ENCODE data around the gene WDR74. TPM values are rescaled to one million over a fixed set of nuclear protein-coding genes. Genes with fewer than 3 reads are reported as not detected.
"Not testable (repeated sequence)": the region's sequence is repeated elsewhere in the genome, so short reads cannot be mapped to it uniquely, and the experiment has no call there.

The WDR74 gene
- total RNA-seq, 4 donors from 2014 or later, result 66.4 to 133 (median 87.0) TPM

GRCh38 chr11:62860835-62861563, 21.6 kb upstream of the WDR74 start:
- H3K9me3 ChIP-seq, result no peaks in the 10 kb centered on the region
- intact Hi-C loops (cut with DNase I; ENCODE audit: low total_unique reads) (no loop called here), in situ Hi-C loops (cut with MboI; ENCODE audit: low sequenced_read_pairs in 4 of 4) (loop anchor here (5.0 to 25.0 kb wide), 3 partner anchors 74 to 474 kb away; partner anchors contain the start of gene TMEM179B (in 4 of the 4))
- H3K27ac ChIP-seq, result no peak overlapping the region
- H3K4me3 ChIP-seq, result no peak overlapping the region
- H3K4me1 ChIP-seq, result peaks cover 0 to 7% of the 10 kb centered on the region in 2 donors
- no peaks in the 10 kb centered on the region for H3K36me3 ChIP-seq
- ATAC-seq, result no peak
- TF ChIP-seq POLR2A (IDR thresholded peaks at IDR 0.05) (no peak), CTCF (IDR thresholded peaks at IDR 0.05 in 4 of 5, conservative IDR thresholded peaks at IDR 0.05 in 1 of 5) (no peak)
- DNase-seq, result no peak
- no peaks in the 10 kb centered on the region for H3K27me3 ChIP-seq

- not testable (repeated sequence) for H3K4me3 ChIP-seq, H3K9me3 ChIP-seq, H3K27ac ChIP-seq, ATAC-seq, H3K36me3 ChIP-seq, H3K27me3 ChIP-seq, DNase-seq
- intact Hi-C loops (cut with DNase I; ENCODE audit: low total_unique reads) (loop anchor here (5.0 kb wide), 2 partner anchors 87 to 132 kb away; partner anchors contain the start of genes HNRNPUL2, TAF6L and TTC9C), in situ Hi-C loops (cut with MboI; ENCODE audit: low sequenced_read_pairs in 4 of 4) (loop anchor here (25.0 kb wide), 1 partner anchor 472 kb away; no protein-coding TSS in a partner anchor)
- H3K4me1 ChIP-seq, result peaks cover 9 to 12% of the 10 kb centered on the region in 2 donors
These were observed 19.9 kb upstream of the WDR74 start for GRCh38 chr11:62859281-62859703.

GRCh38 chr11:62858201-62858600, 18.8 kb upstream of the WDR74 start:
- TF ChIP-seq CTCF (IDR thresholded peaks at IDR 0.05 in 4 of 5, conservative IDR thresholded peaks at IDR 0.05 in 1 of 5), result no peak
- TF ChIP-seq POLR2A (IDR thresholded peaks at IDR 0.05), result no peak
- H3K27ac ChIP-seq, result no peak overlapping the region
- intact Hi-C loops (cut with DNase I; ENCODE audit: low total_unique reads), result loop anchor here (5.0 kb wide), 2 partner anchors 86 to 131 kb away; partner anchors contain the start of genes HNRNPUL2, TAF6L and TTC9C
- H3K4me3 ChIP-seq, result no peak overlapping the region
- in situ Hi-C loops (cut with MboI; ENCODE audit: low sequenced_read_pairs in 4 of 4), result loop anchor here (25.0 kb wide), 1 partner anchor 471 kb away; no protein-coding TSS in a partner anchor
- H3K36me3 ChIP-seq, result peaks cover 0 to 16% of the 10 kb centered on the region in 2 donors
- DNase-seq (no peak), ATAC-seq (no peak)
- peaks cover 20 to 21% of the 10 kb centered on the region in 2 donors for H3K4me1 ChIP-seq
- no peaks in the 10 kb centered on the region for H3K9me3 ChIP-seq
- no peaks in the 10 kb centered on the region for H3K27me3 ChIP-seq

GRCh38 chr11:62857541-62857982, 18.2 kb upstream of the WDR74 start:
- Histone ChIP-seq H3K27me3 (no peaks in the 10 kb centered on the region), H3K9me3 (no peaks in the 10 kb centered on the region), H3K4me3 (no peak overlapping the region), H3K27ac (no peak overlapping the region), H3K36me3 (peaks cover 0 to 23% of the 10 kb centered on the region in 2 donors), H3K4me1 (peaks cover 20 to 21% of the 10 kb centered on the region in 2 donors)
- intact Hi-C loops (cut with DNase I; ENCODE audit: low total_unique reads), result loop anchor here (5.0 kb wide), 2 partner anchors 85 to 130 kb away; partner anchors contain the start of genes HNRNPUL2, TAF6L and TTC9C
- ATAC-seq (no peak), DNase-seq (no peak)
- TF ChIP-seq CTCF (IDR thresholded peaks at IDR 0.05 in 4 of 5, conservative IDR thresholded peaks at IDR 0.05 in 1 of 5) (no peak), POLR2A (IDR thresholded peaks at IDR 0.05) (no peak)
- in situ Hi-C loops (cut with MboI; ENCODE audit: low sequenced_read_pairs in 4 of 4), result loop anchor here (25.0 kb wide), 1 partner anchor 470 kb away; no protein-coding TSS in a partner anchor

- no peaks in the 10 kb centered on the region for H3K27me3 ChIP-seq
- peak overlapping the region; percentile 80 to 88 (median 85) for H3K27ac ChIP-seq
- intact Hi-C loops (cut with DNase I; ENCODE audit: low total_unique reads) (loop anchor here (5.0 kb wide), 2 partner anchors 84 to 129 kb away; partner anchors contain the start of genes HNRNPUL2, TAF6L and TTC9C), in situ Hi-C loops (cut with MboI; ENCODE audit: low sequenced_read_pairs in 4 of 4) (loop anchor here (25.0 kb wide), 1 partner anchor 469 kb away; no protein-coding TSS in a partner anchor)
- ATAC-seq (no peak), DNase-seq (no peak)
- H3K4me3 ChIP-seq, result peak overlapping the region; percentile 59 to 90 (median 80)
- no peaks in the 10 kb centered on the region for H3K9me3 ChIP-seq
- H3K36me3 ChIP-seq, result peaks cover 0 to 34% of the 10 kb centered on the region in 2 donors
- peaks cover 20 to 21% of the 10 kb centered on the region in 2 donors for H3K4me1 ChIP-seq
- TF ChIP-seq CTCF (IDR thresholded peaks at IDR 0.05 in 4 of 5, conservative IDR thresholded peaks at IDR 0.05 in 1 of 5), result no peak
- TF ChIP-seq POLR2A (IDR thresholded peaks at IDR 0.05), result no peak
These were observed 17.0 kb upstream of the WDR74 start for GRCh38 chr11:62856333-62856895.

All from gastrocnemius medialis (tissue), 4 donors.